Tibial artery (tissue), 4 donors: ENCODE data around the gene IRF7.

Experiments used
- DNase-seq, 2 donors: peaks; one replicate each; pipeline ENCODE4 v3.0.0-alpha.2; 2019
- H3K27ac ChIP-seq, 2 donors: fragments of 200-600 bp; sonication (generic) in 1 of 2; 1 replicate in 1 of 2; 2 replicates in 1 of 2; pipeline ENCODE4 v1.5.1; 2018 to 2019; ENCODE audit warnings: mild to moderate bottlenecking in 1 of 2
- H3K27me3 ChIP-seq, 2 donors: fragments of 200-600 bp; sonication (generic) in 1 of 2; one replicate each; pipeline versions ENCODE4 v1.5.1 to v1.6.0; 2016 to 2019
- H3K36me3 ChIP-seq, 3 donors: fragments of 200-600 bp; sonication (generic) in 2 of 3; one replicate each; pipeline ENCODE4 v1.5.1; 2016 to 2019; ENCODE audit warnings: mild to moderate bottlenecking in 2 of 3
- H3K4me1 ChIP-seq, 4 donors: fragments of 200-600 bp; sonication (generic) in 2 of 4; 1 replicate in 3 of 4; 2 replicates in 1 of 4; pipeline ENCODE4 v1.5.1; 2016 to 2019
- H3K4me3 ChIP-seq, 2 donors: fragments of 200-600 bp; sonication (generic) in 1 of 2; 1 replicate in 1 of 2; 2 replicates in 1 of 2; pipeline ENCODE4 v1.5.1; 2018 to 2019; ENCODE audit warnings: mild to moderate bottlenecking in 2 of 2
- H3K9me3 ChIP-seq, 3 donors: fragments of 200-600 bp; sonication (generic) in 1 of 3; one replicate each; pipeline ENCODE4 v1.5.1; 2016 to 2019
- CTCF ChIP-seq, 2 experiments: fragments of 200-600 bp in 1 of 2; fragments of 450-650 bp in 1 of 2; IDR thresholded peaks; one replicate each; pipeline ENCODE4 v1.5.1; 2017 to 2019; ENCODE audit warnings: antibody characterized with exemption in 2 of 2, mild to moderate bottlenecking in 1 of 2, moderate library complexity in 1 of 2
- intact Hi-C: fragments of 100-400 bp; cut with DNase I; formaldehyde crosslinking; loops from one replicate; pipeline ENCODE4 v1.15.0; 2023; ENCODE audit warnings: low total_unique reads

IRF7 gene

GRCh38 chr11:577611-577894 lies 38.2 kb downstream of the IRF7 start:
- Histone ChIP-seq H3K27ac (peak overlapping the region in 1 of 2 donors; percentile 83), H3K4me1 (peaks cover 0 to 53% (median 44%) of the 10 kb centered on the region in 4 donors)

GRCh38 chr11:576811-577610 lies 38.7 kb downstream of the IRF7 start:
- DNase-seq = no peak
- Histone ChIP-seq H3K27me3 (no peaks in the 10 kb centered on the region), H3K36me3 (peaks cover 4 to 8% (median 7%) of the 10 kb centered on the region in 3 donors), H3K4me3 (peak overlapping the region; percentile 78 to 89), H3K27ac (peak overlapping the region; percentile 83 to 87), H3K9me3 (no peaks in the 10 kb centered on the region), H3K4me1 (peaks cover 0 to 53% (median 44%) of the 10 kb centered on the region in 4 donors)
- intact Hi-C loops = loop anchor here (5.0 to 10.0 kb wide), 2 partner anchors 35 to 228 kb away; partner anchors contain the start of genes PIDD1 and RPLP2
- TF ChIP-seq CTCF (IDR thresholded peaks at IDR 0.05) = no peak

More at GRCh38 chr11:577611-577894, 38.2 kb downstream of the IRF7 start:
- intact Hi-C loops = loop anchor here (5.0 to 10.0 kb wide), 2 partner anchors 35 to 227 kb away; partner anchors contain the start of genes PIDD1 and RPLP2
- H3K4me3 ChIP-seq = peak overlapping the region; percentile 78 to 89
- DNase-seq = no peak
- H3K9me3 ChIP-seq = no peaks in the 10 kb centered on the region
- no peaks in the 10 kb centered on the region for H3K27me3 ChIP-seq
- no peak for TF ChIP-seq CTCF (IDR thresholded peaks at IDR 0.05)
- peaks cover 10 to 13% (median 12%) of the 10 kb centered on the region in 3 donors for H3K36me3 ChIP-seq

GRCh38 chr11:575996-576768 lies 39.6 kb downstream of the IRF7 start, which contains the start of gene PHRF1:
Gene PHRF1, plus strand, starts transcription at chr11:576470. Its CDS starts 5,043 bp downstream, at chr11:581513.
- Histone ChIP-seq H3K27me3 (no peaks in the 10 kb centered on the region), H3K4me3 (peak within 1 kb of the TSS; percentile 78 to 89), H3K36me3 (no peaks in the 10 kb centered on the region), H3K27ac (peak within 1 kb of the TSS; percentile 83 to 87), H3K9me3 (no peaks in the 10 kb centered on the region), H3K4me1 (peaks cover 0 to 50% (median 42%) of the 10 kb centered on the region in 4 donors)
- intact Hi-C loops = loop anchor here (5.0 to 10.0 kb wide), 2 partner anchors 36 to 229 kb away; partner anchors contain the start of genes PIDD1 and RPLP2
- DNase-seq = peak; percentile 95 to 98
- peak in 1 of 2 experiments; percentile 31 for TF ChIP-seq CTCF (IDR thresholded peaks at IDR 0.05)

GRCh38 chr11:575313-575995 lies 40.3 kb downstream of the IRF7 start:
- Histone ChIP-seq H3K9me3 (no peaks in the 10 kb centered on the region), H3K27ac (peak overlapping the region; percentile 70 to 80), H3K4me1 (peaks cover 0 to 47% (median 42%) of the 10 kb centered on the region in 4 donors), H3K36me3 (no peaks in the 10 kb centered on the region), H3K27me3 (no peaks in the 10 kb centered on the region), H3K4me3 (peak overlapping the region; percentile 78 to 89)
- peak in 1 of 2 donors; percentile 45 for DNase-seq
- no peak for TF ChIP-seq CTCF (IDR thresholded peaks at IDR 0.05)
- intact Hi-C loops = loop anchor here (5.0 to 10.0 kb wide), 2 partner anchors 37 to 229 kb away; partner anchors contain the start of genes PIDD1 and RPLP2
